K562 (cell line): ENCODE results near the gene MAK. TPM values are rescaled to one million over a fixed set of nuclear protein-coding genes. Genes with fewer than 3 reads are reported as not detected.
A peak's percentile ranks its signal among the peaks of the same experiment; 100 is the strongest.

Source experiments
- CHD4 ChIP-seq: fragments of 200-600 bp; sonication (generic); IDR thresholded peaks from 3 replicates; pipeline ENCODE4 v1.6.1; 2012; ENCODE audit warnings: low read depth, mild to moderate bottlenecking, mixed read lengths, low read length, inconsistent platforms; ENCODE audit not compliant: insufficient read depth, insufficient replicate concordance, poor library complexity, severe bottlenecking
- ELF2 ChIP-seq: fragments of 250-450 bp; sonication (Bioruptor Pico); IDR thresholded peaks from 2 replicates; pipeline ENCODE4 v1.5.0; 2021; ENCODE audit warnings: mild to moderate bottlenecking
- ERF ChIP-seq: fragments of 450-650 bp; formaldehyde crosslinking; IDR thresholded peaks from 2 replicates; pipeline ENCODE4 v1.4.0; 2020; ENCODE audit warnings: mild to moderate bottlenecking, mixed read lengths
- KDM1A ChIP-seq, 2 experiments: fragments of 450-650 bp; IDR thresholded peaks; 2 replicates each; pipeline ENCODE4 v1.6.1; 2016; ENCODE audit warnings: mild to moderate bottlenecking in 2 of 2
- L3MBTL2 ChIP-seq: fragments of 450-650 bp; IDR thresholded peaks from 2 replicates; pipeline ENCODE4 v1.6.1; 2016; ENCODE audit warnings: mild to moderate bottlenecking, moderate library complexity
- LARP7 ChIP-seq: fragments of 450-650 bp; IDR thresholded peaks from 2 replicates; pipeline ENCODE4 v1.6.1; 2016
- MYC ChIP-seq, 2 experiments: fragments of 250-450 bp in 1 of 2; sonication (Bioruptor Pico) in 1 of 2; IDR thresholded peaks; 2 replicates each; pipeline versions ENCODE4 v1.5.1 to v1.6.1; 2012 to 2021; ENCODE audit warnings: low read depth in 2 of 2, borderline replicate concordance in 1 of 2, improper control_type of control experiment in 1 of 2, low read length in 1 of 2, mild to moderate bottlenecking in 1 of 2, moderate library complexity in 1 of 2
- NFE2L1 ChIP-seq: fragments of 450-650 bp; IDR thresholded peaks from 2 replicates; pipeline ENCODE4 v1.6.1; 2016; ENCODE audit warnings: missing genetic modification characterization, low read depth, mild to moderate bottlenecking, missing compliant biosample characterization, moderate library complexity, borderline replicate concordance
- NR3C1 ChIP-seq: sonication (generic); formaldehyde crosslinking; IDR thresholded peaks from 2 replicates; pipeline ENCODE4 v1.8.1; 2022; ENCODE audit warnings: missing genetic modification reagents
- POLR2AphosphoS5 ChIP-seq: IDR thresholded peaks from 2 replicates; pipeline ENCODE4 v1.6.1; 2011; ENCODE audit warnings: mild to moderate bottlenecking, low read depth, low read length, moderate library complexity; ENCODE audit not compliant: control insufficient read depth, insufficient read depth
- RCOR1 ChIP-seq, 2 experiments: IDR thresholded peaks; 2 replicates each; pipeline ENCODE4 v1.6.1; 2012; ENCODE audit warnings: low read depth in 2 of 2, low read length in 2 of 2, borderline replicate concordance in 1 of 2, improper control_type of control experiment in 1 of 2
- SREBF1 ChIP-seq: fragments of 150-350 bp; IDR thresholded peaks from 2 replicates; pipeline ENCODE4 v1.6.1; 2014; ENCODE audit warnings: antibody characterized with exemption, low read depth, low read length, borderline replicate concordance
- TBP ChIP-seq: optimal IDR thresholded peaks from 2 replicates; pipeline ENCODE3; 2011; ENCODE audit warnings: low read depth, low read length, improper control_type of control experiment
- TCF7L2 ChIP-seq: fragments of 150-350 bp; IDR thresholded peaks from 2 replicates; pipeline ENCODE4 v1.6.1; 2016; ENCODE audit warnings: low read depth, mild to moderate bottlenecking, low read length, moderate library complexity
- polyA plus RNA-seq, 8 experiments: library from polyadenylated mRNA; depleted of rRNA in 4 of 8; stranded (reverse) in 5 of 8; unstranded in 3 of 8; fragments of >200 nt; fragmentation: Nextera tagmentation in 2 of 8; fragmentation: Illumina TruSeq in 1 of 8; extraction: Ambion mirVana in 2 of 8; extraction: Trizol in 1 of 8; gene quantifications; 2 replicates each; pipeline versions ENCODE4 v1.2.1 to v1.2.3, GENCODE V29; 2011 to 2014; ENCODE audit warnings: inconsistent platforms in 1 of 8, missing spikeins in 1 of 8
- total RNA-seq, 7 experiments: library from RNA; depleted of rRNA in 6 of 7; stranded (reverse); fragments of >200 nt in 6 of 7; fragmentation: Illumina TruSeq in 2 of 7; extraction: Trizol in 2 of 7; gene quantifications; 2 replicates each; pipeline versions ENCODE4 v1.2.1 to v1.2.3, GENCODE V29; 2011 to 2021; ENCODE audit warnings: low replicate concordance in 1 of 7
- TF ChIP-seq, protein P1 (sequence below): sonication (generic); formaldehyde crosslinking; IDR thresholded peaks from 2 replicates; pipeline ENCODE4 v1.8.0; 2022; ENCODE audit warnings: missing genetic modification reagents, mild to moderate bottlenecking, borderline replicate concordance
- TF ChIP-seq, protein P2 (sequence below), 2 experiments: fragments of 450-650 bp in 1 of 2; sonication (generic) in 1 of 2; formaldehyde crosslinking in 1 of 2; IDR thresholded peaks; 2 replicates each; pipeline versions ENCODE4 v1.7.1 to v1.9.0; 2016 to 2022; ENCODE audit warnings: inconsistent platforms in 1 of 2, mild to moderate bottlenecking in 1 of 2, missing genetic modification reagents in 1 of 2

MAK gene
- total and polyA plus RNA-seq, 9 of the 15 experiments (the other 6 are each of a cell fraction or from before 2014, with no cell fraction given), result 0.25 to 1.1 (median 0.53) TPM

GRCh38 chr6:10747251-10747972 lies 90.9 kb downstream of the MAK start, which contains the start of gene TMEM14B (continued):
- no peak for TF ChIP-seq NFE2L1 (tag)
- peak; percentile 68 for TF ChIP-seq ELF2 (CRISPR knock-in tag)
- TF ChIP-seq LARP7, result no peak
- no peak for TF ChIP-seq TCF7L2
- TF ChIP-seq KDM1A (IDR thresholded peaks at IDR 0.05), result peak; percentile 33 to 58; a peak in 3 of 4 replicates
- TF ChIP-seq, protein P1, sequence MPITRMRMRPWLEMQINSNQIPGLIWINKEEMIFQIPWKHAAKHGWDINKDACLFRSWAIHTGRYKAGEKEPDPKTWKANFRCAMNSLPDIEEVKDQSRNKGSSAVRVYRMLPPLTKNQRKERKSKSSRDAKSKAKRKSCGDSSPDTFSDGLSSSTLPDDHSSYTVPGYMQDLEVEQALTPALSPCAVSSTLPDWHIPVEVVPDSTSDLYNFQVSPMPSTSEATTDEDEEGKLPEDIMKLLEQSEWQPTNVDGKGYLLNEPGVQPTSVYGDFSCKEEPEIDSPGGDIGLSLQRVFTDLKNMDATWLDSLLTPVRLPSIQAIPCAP (CRISPR knock-in tag), result no peak
- peak; percentile 84 for TF ChIP-seq L3MBTL2
- TF ChIP-seq RCOR1 (IDR thresholded peaks at IDR 0.05; ENCODE audit: borderline replicate concordance in 1 of 2, low read depth in 2 of 2, low read length in 2 of 2), result peak; percentile 50 to 85; a peak in 3 of 4 replicates
- TF ChIP-seq ERF (CRISPR knock-in tag), result 0 out of 2 replicates have a peak, but pooled peaks have one; percentile 28
- TF ChIP-seq TBP, result peak; percentile 89
- peak; percentile 89 for TF ChIP-seq POLR2AphosphoS5
- TF ChIP-seq, protein P2, sequence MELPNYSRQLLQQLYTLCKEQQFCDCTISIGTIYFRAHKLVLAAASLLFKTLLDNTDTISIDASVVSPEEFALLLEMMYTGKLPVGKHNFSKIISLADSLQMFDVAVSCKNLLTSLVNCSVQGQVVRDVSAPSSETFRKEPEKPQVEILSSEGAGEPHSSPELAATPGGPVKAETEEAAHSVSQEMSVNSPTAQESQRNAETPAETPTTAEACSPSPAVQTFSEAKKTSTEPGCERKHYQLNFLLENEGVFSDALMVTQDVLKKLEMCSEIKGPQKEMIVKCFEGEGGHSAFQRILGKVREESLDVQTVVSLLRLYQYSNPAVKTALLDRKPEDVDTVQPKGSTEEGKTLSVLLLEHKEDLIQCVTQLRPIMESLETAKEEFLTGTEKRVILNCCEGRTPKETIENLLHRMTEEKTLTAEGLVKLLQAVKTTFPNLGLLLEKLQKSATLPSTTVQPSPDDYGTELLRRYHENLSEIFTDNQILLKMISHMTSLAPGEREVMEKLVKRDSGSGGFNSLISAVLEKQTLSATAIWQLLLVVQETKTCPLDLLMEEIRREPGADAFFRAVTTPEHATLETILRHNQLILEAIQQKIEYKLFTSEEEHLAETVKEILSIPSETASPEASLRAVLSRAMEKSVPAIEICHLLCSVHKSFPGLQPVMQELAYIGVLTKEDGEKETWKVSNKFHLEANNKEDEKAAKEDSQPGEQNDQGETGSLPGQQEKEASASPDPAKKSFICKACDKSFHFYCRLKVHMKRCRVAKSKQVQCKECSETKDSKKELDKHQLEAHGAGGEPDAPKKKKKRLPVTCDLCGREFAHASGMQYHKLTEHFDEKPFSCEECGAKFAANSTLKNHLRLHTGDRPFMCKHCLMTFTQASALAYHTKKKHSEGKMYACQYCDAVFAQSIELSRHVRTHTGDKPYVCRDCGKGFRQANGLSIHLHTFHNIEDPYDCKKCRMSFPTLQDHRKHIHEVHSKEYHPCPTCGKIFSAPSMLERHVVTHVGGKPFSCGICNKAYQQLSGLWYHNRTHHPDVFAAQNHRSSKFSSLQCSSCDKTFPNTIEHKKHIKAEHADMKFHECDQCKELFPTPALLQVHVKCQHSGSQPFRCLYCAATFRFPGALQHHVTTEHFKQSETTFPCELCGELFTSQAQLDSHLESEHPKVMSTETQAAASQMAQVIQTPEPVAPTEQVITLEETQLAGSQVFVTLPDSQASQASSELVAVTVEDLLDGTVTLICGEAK (IDR thresholded peaks at IDR 0.05), result peak; percentile 74
- TF ChIP-seq, protein P2 (CRISPR knock-in tag; IDR thresholded peaks at IDR 0.05), result no peak
- TF ChIP-seq SREBF1, result no peak
- no peak for TF ChIP-seq CHD4
- TF ChIP-seq MYC (IDR thresholded peaks at IDR 0.05; ENCODE audit: low read depth, low read length), result peak; percentile 93
- TF ChIP-seq MYC (CRISPR knock-in tag; IDR thresholded peaks at IDR 0.05; ENCODE audit: borderline replicate concordance, low read depth), result peak; percentile 62; the same call in 1 of the 2 replicates
- no peak for TF ChIP-seq NR3C1 (CRISPR knock-in tag)
